Activated CD8-positive, alpha-beta memory T cell treated with anti-CD3 and anti-CD28 coated beads for 1 hour (primary cell): ENCODE results near the gene KRIT1.
"Not testable (repeated sequence)": the region's sequence is repeated elsewhere in the genome, so short reads cannot be mapped to it uniquely, and the experiment has no call there.

ENCODE experiments used
- DNase-seq, 2 donors: peaks; one replicate each; pipeline ENCODE4 v3.0.0-alpha.2; 2020; ENCODE audit warnings: low read depth in 1 of 2; ENCODE audit errors: extremely low read depth in 1 of 2

The KRIT1 gene

DNA sequence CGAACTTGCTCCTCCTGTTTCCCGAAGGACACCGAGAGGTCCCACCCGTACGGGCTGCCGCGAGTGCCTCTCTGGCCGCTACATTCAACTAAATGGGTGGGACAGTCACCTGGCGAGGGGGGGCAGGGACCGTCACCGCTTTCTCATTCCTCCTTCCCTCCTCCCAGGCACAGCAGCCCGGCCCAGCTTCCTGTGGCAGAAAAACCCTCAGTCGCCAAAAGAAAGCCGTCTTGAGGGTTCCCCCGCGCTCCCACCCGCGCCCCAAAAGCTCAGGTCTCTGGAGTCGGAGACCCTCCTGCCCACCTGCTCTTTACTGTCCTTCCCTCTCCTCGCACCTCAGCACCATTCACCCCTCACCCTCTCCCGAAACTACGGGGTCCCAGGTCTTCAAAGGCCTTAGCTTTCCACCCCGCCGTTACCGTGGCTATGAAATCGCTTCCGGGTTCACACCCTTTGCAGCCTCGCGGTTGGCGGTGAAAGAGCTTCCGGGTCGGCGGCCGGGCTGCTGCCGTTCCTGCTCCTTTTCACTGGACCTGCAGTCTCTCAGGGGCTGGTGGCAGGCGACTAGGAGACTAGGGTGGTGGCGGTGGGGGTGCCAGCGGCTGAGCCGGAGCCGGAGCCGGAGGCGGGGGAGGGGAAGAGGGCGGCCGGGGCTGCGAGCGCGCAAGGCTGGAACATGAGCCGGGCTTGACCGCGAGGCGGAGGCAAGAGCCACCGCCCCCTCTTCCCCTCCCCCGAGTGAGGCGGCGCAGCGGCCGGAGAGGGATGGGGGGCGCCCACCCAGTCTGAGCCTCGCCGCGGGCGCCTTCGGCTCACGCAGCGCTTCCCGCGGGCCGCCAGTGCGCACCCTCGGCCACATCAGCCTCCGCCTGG is at the start of gene KRIT1, which contains the start of gene ANKIB1:
Gene KRIT1 (minus strand): TSS at position 428 of the 873 bp plus-strand sequence. CDS start 3,779 bp downstream, outside the sequence.
Gene ANKIB1 (plus strand): TSS at position 488 of the 873 bp plus-strand sequence. CDS start 49,005 bp downstream, outside the sequence.
- DNase-seq, result peak; percentile 71 to 76

GRCh38 chr7:92295391-92295790 is 49.7 kb upstream of the KRIT1 start:
- DNase-seq, result no peak

DNA sequence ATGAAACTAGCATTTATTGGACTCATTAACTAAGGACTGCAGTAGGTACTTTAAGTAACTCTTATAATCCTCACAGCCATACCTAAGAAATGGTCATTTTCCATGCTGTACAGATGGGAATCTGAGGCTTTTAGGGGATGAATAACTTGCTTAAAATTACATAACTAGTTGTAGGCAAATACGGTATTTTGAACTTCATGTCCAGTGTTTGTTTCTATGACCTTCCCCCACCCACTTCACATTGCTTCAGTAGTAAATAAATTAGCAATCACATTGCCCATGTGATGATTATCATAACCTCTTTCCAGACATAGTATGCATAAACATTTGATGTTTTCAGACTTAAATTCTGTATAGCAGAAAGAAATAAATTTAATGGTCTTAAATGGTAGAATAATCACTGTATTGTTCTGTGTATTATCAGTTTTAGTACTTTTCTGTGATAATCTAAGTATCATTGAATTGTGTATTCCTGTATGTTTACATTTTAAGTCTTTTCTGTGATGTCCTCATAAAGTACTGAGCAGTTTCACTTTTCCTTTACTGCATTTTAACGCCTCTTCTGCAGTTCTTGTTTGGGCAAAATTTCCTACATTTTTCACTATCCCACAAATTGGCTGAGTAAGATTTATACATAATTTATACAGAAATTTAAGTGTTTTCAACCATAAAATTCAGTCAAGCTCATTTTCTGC is 48.3 kb upstream of the KRIT1 start:
- DNase-seq, result no peak

- no peak for DNase-seq
Measured at GRCh38 chr7:92292981-92293380, 47.3 kb upstream of the KRIT1 start.

- no peak for DNase-seq
Measured at GRCh38 chr7:92289321-92289720, 43.6 kb upstream of the KRIT1 start.

GRCh38 chr7:92282930-92283329 is 37.2 kb upstream of the KRIT1 start:
- DNase-seq, result no peak

DNA sequence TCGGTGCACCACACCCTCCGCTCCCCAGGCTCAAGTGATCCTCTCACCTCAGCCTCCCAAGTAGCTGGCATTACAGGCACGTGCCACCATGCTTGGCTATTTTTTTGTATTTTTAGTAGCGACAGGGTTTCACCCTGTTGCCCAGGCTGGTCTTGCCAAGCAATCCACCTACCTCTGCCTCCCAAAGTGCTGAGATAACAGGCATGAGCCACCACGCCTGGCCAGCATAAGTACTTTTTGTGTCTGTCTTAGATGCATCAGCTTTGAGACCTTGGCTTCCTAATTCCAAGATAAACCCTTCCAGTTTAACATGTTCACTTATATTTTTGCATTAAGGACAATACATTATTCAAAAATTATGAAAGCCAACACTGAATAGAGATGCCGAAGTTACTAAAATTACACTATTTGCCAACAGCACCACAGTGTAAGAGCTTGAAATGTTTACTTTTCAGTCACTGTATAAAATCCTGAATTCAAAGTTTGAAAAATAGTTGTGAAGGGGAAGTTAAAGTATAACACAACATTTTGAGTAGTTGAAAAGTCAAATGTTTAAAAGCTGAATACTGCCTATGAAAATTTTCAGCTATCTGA is 36.6 kb upstream of the KRIT1 start:
- DNase-seq, result no peak

GRCh38 chr7:92281031-92281430 is 35.3 kb upstream of the KRIT1 start:
- DNase-seq, result no peak

GRCh38 chr7:92279396-92280031 is 33.8 kb upstream of the KRIT1 start:
- DNase-seq, result no peak

- DNase-seq, result no peak
Measured at GRCh38 chr7:92276460-92276864, 30.7 kb upstream of the KRIT1 start.

DNA sequence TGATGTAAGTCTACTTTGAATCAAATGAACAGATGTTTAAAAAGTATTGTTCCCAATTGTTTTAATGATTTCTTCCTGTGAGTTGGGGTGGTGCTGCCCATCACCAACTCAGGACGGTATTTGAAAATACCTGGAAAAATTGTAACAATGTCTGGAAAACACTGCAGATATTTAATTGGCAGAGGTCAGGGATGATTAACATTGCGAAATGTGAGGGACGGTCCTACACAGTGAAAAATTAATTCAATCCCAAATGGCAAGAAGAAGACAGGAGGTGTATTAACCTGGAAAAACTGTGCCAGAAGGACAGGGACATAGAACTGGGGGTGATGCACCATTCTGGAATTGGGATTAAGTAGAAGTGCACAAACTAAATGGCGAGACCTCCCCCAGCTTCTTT is 29.6 kb upstream of the KRIT1 start:
- DNase-seq, result no peak

GRCh38 chr7:92268921-92269320 is 23.2 kb upstream of the KRIT1 start:
- DNase-seq, result no peak

DNA sequence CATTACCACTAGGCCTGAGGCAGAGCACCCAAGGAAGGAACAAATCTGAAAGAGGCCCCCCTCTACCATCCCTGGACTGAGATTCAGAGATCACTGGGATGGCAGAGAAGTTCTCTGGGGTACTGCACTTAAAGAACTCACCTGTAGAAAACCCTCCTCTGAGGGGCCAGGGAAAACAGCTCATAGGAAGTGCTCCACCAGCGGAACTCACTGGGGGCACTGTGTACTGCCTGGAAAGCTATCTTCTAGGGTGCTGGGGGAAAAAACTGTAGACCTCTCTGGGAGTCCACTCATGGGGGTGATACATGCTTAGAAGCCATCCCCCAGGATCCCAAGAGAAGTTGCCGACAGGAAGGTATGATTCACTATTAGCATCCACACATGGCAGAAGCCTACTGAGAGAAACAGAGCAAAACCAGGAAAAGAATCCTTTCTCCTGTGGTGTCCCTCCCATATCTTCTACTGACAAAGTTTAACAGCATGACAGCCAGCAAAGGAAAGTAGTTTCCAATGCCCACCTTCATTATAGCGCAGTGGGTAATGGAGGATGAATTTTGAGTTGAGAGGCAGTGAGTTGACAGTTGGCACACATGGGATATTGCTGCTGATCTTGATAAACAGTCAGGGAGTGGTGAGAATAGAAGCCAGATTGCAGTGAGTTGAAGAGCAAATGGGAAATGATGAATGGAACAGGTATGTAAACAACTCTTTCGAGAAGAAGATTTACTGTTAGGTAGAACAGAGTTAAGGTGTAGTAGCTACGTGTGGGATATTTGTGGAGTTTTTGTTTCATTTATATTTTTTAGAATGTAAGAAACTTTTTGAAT is 20.9 kb upstream of the KRIT1 start:
- no peak for DNase-seq

GRCh38 chr7:92260248-92260781 is 14.6 kb upstream of the KRIT1 start:
- no peak for DNase-seq

DNA sequence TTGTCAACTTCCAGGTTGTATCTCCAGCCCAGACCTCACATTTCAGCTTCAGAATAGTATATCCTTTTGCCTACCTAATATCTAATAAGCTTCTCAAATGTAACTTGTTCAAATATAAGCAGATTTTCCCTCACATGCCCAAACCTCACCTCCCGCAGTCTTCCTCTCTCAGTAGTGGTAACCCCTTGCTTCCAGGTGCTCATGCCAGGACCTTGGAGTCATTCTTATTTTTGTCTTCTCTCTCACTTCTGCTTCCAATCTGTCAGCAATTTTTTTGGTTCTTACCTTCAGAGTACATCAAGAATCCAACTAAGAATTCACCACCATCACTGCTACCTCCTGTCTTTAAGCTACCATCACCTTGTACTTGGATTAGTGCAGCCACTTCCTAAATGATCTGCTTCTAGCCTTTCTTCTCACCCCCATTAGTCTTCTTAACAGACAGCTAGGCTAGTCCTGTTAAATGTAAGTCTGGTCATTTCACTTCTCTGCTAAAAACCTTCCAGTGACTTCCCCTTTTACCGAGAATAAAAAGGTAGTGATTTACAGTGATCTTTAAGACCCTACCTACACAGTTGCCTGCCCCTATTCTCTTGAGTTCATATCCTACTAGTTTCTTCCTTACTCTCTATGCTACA is 14.0 kb upstream of the KRIT1 start:
- no peak for DNase-seq

DNA sequence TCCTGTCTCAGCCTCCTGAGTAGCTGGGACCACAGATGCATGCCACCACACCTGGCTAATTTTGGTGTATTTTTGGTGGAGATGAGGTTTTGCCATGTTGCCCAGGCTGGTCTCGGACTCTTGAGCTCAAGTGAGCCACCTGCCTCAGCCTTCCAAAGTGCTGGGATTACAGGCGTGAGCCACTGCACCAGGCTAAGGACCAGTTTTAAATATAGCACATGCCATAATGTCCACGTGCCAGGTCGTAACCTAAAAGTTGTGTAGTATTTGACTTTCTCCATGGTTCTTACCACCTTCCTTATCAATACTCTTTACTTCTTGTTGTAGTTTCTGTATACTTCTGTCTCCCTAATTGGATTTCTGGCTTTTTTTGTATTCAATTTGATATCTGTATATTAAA is 13.3 kb upstream of the KRIT1 start:
- DNase-seq, result no peak

DNA sequence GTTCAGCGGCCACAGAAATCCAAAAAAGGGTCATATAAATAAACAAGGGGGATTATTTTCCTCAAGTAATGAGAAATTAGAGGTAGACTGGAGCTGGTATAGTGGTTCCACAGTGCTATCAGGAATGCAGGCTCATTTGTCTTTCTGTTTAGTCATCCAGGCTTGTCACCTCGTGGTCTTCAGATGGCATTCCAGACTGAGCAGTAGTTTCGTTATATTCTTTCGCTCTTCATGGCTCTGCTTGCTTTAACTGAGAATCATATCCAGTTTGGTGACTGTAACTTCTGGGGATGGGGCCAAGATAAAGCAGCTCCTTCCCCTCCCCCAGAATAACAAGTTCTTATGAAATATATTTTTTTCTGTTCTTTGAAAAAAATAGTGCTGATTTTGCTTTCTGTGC is 9.6 kb upstream of the KRIT1 start:
- DNase-seq, result no peak

DNA sequence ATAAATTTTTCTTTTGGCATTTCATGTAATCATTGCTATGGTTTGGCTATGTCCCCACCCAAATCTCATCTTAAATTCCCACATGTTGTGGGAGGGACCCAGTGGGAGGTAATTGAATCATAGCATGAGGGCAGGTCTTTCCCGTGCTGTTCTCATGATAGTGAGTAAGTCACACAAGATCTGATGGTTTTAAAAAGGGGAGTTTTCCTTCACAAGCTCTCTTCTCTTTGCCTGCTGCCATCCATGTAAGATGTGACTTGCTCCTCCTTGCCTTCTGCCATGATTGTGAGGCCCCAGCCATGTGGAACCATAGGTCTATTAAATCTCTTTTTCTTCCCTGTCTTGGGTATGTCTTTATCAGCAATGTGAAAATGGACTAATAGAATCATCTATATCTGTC is 9.1 kb upstream of the KRIT1 start:
- not testable (repeated sequence) for DNase-seq

- no peak for DNase-seq
Measured at GRCh38 chr7:92253251-92253650, 7.5 kb upstream of the KRIT1 start.

DNA sequence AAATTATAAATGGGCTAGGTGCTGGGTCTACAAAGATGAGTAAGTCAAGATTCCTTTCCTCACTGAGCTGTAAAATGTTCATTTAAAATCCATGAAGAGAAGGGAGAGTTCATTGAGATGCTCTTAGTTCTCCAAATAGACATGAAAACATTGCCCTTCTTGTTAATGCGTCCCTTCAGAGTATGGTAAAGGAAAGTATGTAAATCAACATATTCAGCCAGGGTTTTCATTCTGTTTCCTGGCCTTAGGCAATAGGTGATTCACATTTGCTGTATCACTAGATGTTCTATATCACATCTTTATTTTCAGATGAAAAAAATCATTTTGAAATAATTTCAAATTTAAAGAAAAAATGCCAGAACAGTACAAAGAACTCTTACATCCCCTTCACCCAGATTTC is 5.5 kb upstream of the KRIT1 start:
- no peak for DNase-seq
